Lung (tissue), 12 donors: ENCODE measurements around the gene ATP10D. TPM values are rescaled to one million over a fixed set of nuclear protein-coding genes. Genes with fewer than 3 reads are reported as not detected.

Source experiments
- ATAC-seq: fragments of 200-7000 bp; cut with Tn5 transposase; one replicate; pipeline ENCODE4 v1.9.1; 2020; ENCODE audit warnings: moderate number of reproducible peaks; ENCODE audit not compliant: insufficient read depth, low FRiP score
- DNase-seq, 3 donors: peaks; one replicate each; pipeline ENCODE4 v3.0.0-alpha.2; 2013 to 2017
- H3K27ac ChIP-seq, 2 donors: one replicate each; pipeline ENCODE4 v1.5.1; 2013; ENCODE audit warnings: mild to moderate bottlenecking in 2 of 2, moderate library complexity in 2 of 2, control low read depth in 1 of 2, inconsistent platforms in 1 of 2, low read depth in 1 of 2, low read length in 1 of 2
- H3K27me3 ChIP-seq, 3 donors: one replicate each; pipeline ENCODE4 v1.5.1; 2013; ENCODE audit warnings: low read length in 2 of 3; ENCODE audit not compliant: control insufficient read depth in 3 of 3, insufficient read depth in 3 of 3
- H3K36me3 ChIP-seq, 4 donors: one replicate each; pipeline ENCODE4 v1.5.1; 2013; ENCODE audit warnings: low read length in 4 of 4, mild to moderate bottlenecking in 1 of 4, moderate library complexity in 1 of 4; ENCODE audit not compliant: control insufficient read depth in 4 of 4, insufficient read depth in 4 of 4
- H3K4me1 ChIP-seq, 5 donors: one replicate each; pipeline ENCODE4 v1.5.1; 2013; ENCODE audit warnings: low read length in 5 of 5, mild to moderate bottlenecking in 2 of 5, moderate library complexity in 1 of 5; ENCODE audit not compliant: control insufficient read depth in 5 of 5, insufficient read depth in 5 of 5
- H3K4me3 ChIP-seq: one replicate; pipeline ENCODE4 v1.5.1; 2013; ENCODE audit warnings: mild to moderate bottlenecking, control low read depth, moderate library complexity
- H3K9ac ChIP-seq, 2 donors: one replicate each; pipeline ENCODE4 v1.5.1; 2013; ENCODE audit warnings: low read length in 2 of 2, control low read depth in 1 of 2; ENCODE audit not compliant: insufficient read depth in 1 of 2
- H3K9me3 ChIP-seq, 4 donors: one replicate each; pipeline ENCODE4 v1.5.1; 2013; ENCODE audit warnings: low read length in 3 of 4, mild to moderate bottlenecking in 1 of 4, moderate library complexity in 1 of 4; ENCODE audit not compliant: control insufficient read depth in 4 of 4, insufficient read depth in 3 of 4
- CTCF ChIP-seq: IDR thresholded peaks from 2 replicates; pipeline ENCODE4 v1.5.1; 2012; ENCODE audit warnings: mild to moderate bottlenecking; ENCODE audit errors: control extremely low read depth, extremely low read depth
- WGBS, 2 donors: extraction: QIAGEN DNeasy Blood & Tissue Kit; methylation state at CpG; one replicate each; pipeline ENCODE4 v1.1.7; 2013; 5-methylcytosine and 5-hydroxymethylcytosine counted together
- polyA plus RNA-seq, 2 donors: library from polyadenylated mRNA; stranded (reverse); fragments of 200-250 nt; gene quantifications; one replicate each; pipeline ENCODE4 v1.2.1, GENCODE V29; 2013
- total RNA-seq, 2 donors: library from RNA; depleted of rRNA in 1 of 2; stranded (reverse); fragments of >200 nt in 1 of 2; gene quantifications; one replicate each; pipeline ENCODE4 v1.2.1, GENCODE V29; 2014 to 2021
- donor health status: control.
- donor health status: control.
- donor health status: Bipolar disorder and iron deficiency.
- donor health status: healthy.
- donor health status: DM: yes; HTN: yes; CAD: no.

ATP10D gene
- total and polyA plus RNA-seq, 4 donors, result 3.1 to 34.9 (median 14.9) TPM

DNA sequence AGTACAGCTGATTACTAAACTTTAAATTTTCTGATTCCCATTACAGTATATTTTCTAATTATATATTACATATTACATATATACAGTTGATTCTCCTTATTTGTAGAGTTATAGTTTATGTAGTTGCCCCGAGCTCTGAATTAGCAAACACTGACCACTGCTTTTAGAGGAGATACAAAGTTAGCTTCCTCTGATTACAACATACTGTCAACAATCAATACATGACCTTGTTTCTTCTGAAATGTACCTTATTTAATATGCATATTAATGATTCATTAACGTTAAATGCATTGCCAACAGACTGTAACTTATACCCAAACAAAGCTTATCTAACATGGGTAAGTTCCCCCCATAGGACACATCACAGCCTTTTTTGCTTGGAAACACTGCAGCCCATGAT is 81.5 kb downstream of the ATP10D start:
- WGBS, 2 donors, result 92 to 94% methylated on average over 2 of the region's 2 CpGs
- Histone ChIP-seq H3K27ac (no peak overlapping the region), H3K27me3 (no peaks in the 10 kb centered on the region), H3K4me1 (no peaks in the 10 kb centered on the region), H3K36me3 (peaks cover 10 to 36% (median 14%) of the 10 kb centered on the region in 4 donors), H3K9me3 (no peaks in the 10 kb centered on the region), H3K4me3 (no peak overlapping the region), H3K9ac (no peak overlapping the region)
- DNase-seq, result no peak
- no peak for TF ChIP-seq CTCF
- no peak for ATAC-seq

- TF ChIP-seq CTCF, result no peak
- H3K9ac ChIP-seq, result no peak overlapping the region
- H3K9me3 ChIP-seq, result no peaks in the 10 kb centered on the region
- H3K27ac ChIP-seq, result no peak overlapping the region
- peaks cover 10 to 37% (median 17%) of the 10 kb centered on the region in 4 donors for H3K36me3 ChIP-seq
- no peaks in the 10 kb centered on the region for H3K27me3 ChIP-seq
- DNase-seq, result no peak
- H3K4me1 ChIP-seq, result no peaks in the 10 kb centered on the region
- H3K4me3 ChIP-seq, result no peak overlapping the region
- no peak for ATAC-seq
Observed at GRCh38 chr4:47566969-47567368, 81.9 kb downstream of the ATP10D start.

DNA sequence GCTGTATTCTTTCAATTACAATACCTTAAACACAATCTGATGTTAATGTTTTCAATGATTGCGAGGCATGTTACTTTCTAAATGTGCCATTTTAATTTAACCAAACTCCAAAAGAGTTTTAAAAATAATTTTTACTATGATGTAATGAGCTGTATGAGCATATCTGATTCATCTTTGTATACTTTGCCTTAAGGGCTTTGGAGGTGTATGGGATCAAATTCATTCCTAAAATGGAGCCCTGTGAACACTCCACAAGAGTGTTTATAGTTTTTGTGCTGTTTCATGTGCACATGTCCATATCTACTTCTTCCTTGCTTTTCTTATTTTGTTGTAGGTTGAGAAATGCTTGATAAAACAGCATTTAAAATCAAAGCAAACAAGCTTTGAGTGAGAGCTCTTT is 82.4 kb downstream of the ATP10D start:
- Histone ChIP-seq H3K9me3 (no peaks in the 10 kb centered on the region), H3K27me3 (no peaks in the 10 kb centered on the region), H3K4me1 (no peaks in the 10 kb centered on the region), H3K36me3 (peaks cover 12 to 39% (median 19%) of the 10 kb centered on the region in 4 donors), H3K9ac (no peak overlapping the region), H3K27ac (no peak overlapping the region), H3K4me3 (no peak overlapping the region)
- ATAC-seq (no peak), DNase-seq (no peak)
- no peak for TF ChIP-seq CTCF
- WGBS, 2 donors, result 94 to 100% methylated on average over 1 of the region's 1 CpG

DNA sequence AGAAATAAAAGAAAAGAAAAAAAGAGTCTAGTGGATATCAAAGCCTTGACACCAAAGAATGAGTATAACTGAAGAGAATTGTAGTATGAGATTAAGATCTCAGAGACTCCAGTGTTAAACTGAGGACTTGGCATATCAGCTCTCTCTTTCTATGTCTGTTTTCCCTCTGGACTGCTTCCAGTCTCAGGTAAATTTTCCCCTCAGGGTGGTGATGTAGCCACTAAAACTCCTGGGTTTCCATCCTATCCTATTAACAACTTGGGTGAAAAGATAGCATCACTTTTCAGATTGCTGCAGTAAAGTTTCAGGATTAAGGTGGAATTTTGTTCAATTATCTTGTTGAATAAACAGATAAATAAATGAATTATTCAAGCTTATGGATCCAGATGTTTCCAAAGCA is 85.7 kb downstream of the ATP10D start:
- H3K36me3 ChIP-seq, result peaks cover 22 to 48% (median 30%) of the 10 kb centered on the region in 4 donors
- H3K27ac ChIP-seq, result no peak overlapping the region
- H3K9me3 ChIP-seq, result no peaks in the 10 kb centered on the region
- no peak overlapping the region for H3K4me3 ChIP-seq
- no peaks in the 10 kb centered on the region for H3K4me1 ChIP-seq
- no peak for DNase-seq
- no peak for TF ChIP-seq CTCF
- no peak overlapping the region for H3K9ac ChIP-seq
- H3K27me3 ChIP-seq, result no peaks in the 10 kb centered on the region
- no peak for ATAC-seq
